HL-60/S4 (cell line): ENCODE measurements around the gene FLAD1.

Source experiments
- in situ Hi-C: fragments of 300-500 bp; cut with MboI; formaldehyde crosslinking; loops from 2 replicates; pipeline ENCODE4 v1.14.3; 2022; ENCODE audit warnings: low sequenced_read_pairs

FLAD1 gene

GRCh38 chr1:155002464-155003226 is 19.5 kb downstream of the FLAD1 start, which contains the start of gene ZBTB7B:
TSS of gene ZBTB7B (plus strand) at chr1:155002802. CDS start at chr1:155014661, 11,859 bp downstream.
- in situ Hi-C loops: no loop called here

- in situ Hi-C loops: no loop called here
Observed at GRCh38 chr1:155003227-155003765, 20.2 kb downstream of the FLAD1 start.

- in situ Hi-C loops: no loop called here
Observed at GRCh38 chr1:155003766-155004351, 20.7 kb downstream of the FLAD1 start.

GRCh38 chr1:155004352-155005075 is 21.4 kb downstream of the FLAD1 start:
- in situ Hi-C loops: no loop called here

GRCh38 chr1:155005076-155006011 is 22.2 kb downstream of the FLAD1 start:
- in situ Hi-C loops: no loop called here

GRCh38 chr1:155006601-155007101 is 23.5 kb downstream of the FLAD1 start:
- in situ Hi-C loops: no loop called here

- in situ Hi-C loops: no loop called here
Observed at GRCh38 chr1:155007251-155007828, 24.2 kb downstream of the FLAD1 start.

- in situ Hi-C loops: no loop called here
Observed at GRCh38 chr1:155008015-155008941, 25.1 kb downstream of the FLAD1 start.

GRCh38 chr1:155009221-155009711 is 26.1 kb downstream of the FLAD1 start:
- in situ Hi-C loops: no loop called here

- in situ Hi-C loops: no loop called here
Observed at GRCh38 chr1:155009742-155010141, 26.6 kb downstream of the FLAD1 start.

- in situ Hi-C loops: no loop called here
Observed at GRCh38 chr1:155010211-155010918, 27.2 kb downstream of the FLAD1 start.

- in situ Hi-C loops: no loop called here
Observed at GRCh38 chr1:155011004-155011416, 27.9 kb downstream of the FLAD1 start.

- in situ Hi-C loops: no loop called here
Observed at GRCh38 chr1:155011437-155012025, 28.4 kb downstream of the FLAD1 start.

GRCh38 chr1:155012026-155012546 is 28.9 kb downstream of the FLAD1 start:
- in situ Hi-C loops: no loop called here

- in situ Hi-C loops: no loop called here
Observed at GRCh38 chr1:155012776-155013602, 29.8 kb downstream of the FLAD1 start.

GRCh38 chr1:155013632-155014031 is 30.5 kb downstream of the FLAD1 start:
- in situ Hi-C loops: no loop called here
